ENCODE measurements around the gene VCL. TPM values are rescaled to one million over a fixed set of nuclear protein-coding genes. Genes with fewer than 3 reads are reported as not detected.

The VCL gene
- total RNA-seq, 1 experiment from 2014 or later = 106 TPM

DNA sequence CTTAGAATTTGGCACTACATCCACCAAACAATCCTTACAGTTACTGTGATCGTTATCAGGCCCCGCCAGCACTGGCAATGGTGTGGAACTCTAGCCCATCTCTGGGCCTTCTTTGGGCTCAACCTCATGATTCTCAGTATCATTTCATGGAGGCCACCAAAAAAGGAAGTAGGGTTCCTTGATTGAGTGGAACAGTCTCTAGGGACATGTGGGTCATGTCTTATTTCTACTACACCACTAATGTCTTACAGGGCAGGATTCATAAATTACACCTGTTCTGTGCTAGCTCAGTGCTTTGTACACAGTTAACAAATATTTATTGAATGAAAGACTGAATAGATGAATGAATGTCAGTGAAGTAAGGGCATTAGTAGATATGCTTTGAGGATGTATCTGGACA lies 98.9 kb downstream of the VCL start:
- no peaks in the 10 kb centered on the region for H3K4me1 ChIP-seq (ENCODE audit: control insufficient read depth in 1 of 2, insufficient read depth in 2 of 2, low read length in 2 of 2)
- no peaks in the 10 kb centered on the region for H4K20me1 ChIP-seq (ENCODE audit: insufficient read depth)
- ChIA-PET RAD21 (ENCODE audit: low non-redundant PET in 1 of 2, low total read pairs in 2 of 2, uncharacterized antibody in 2 of 2, unreplicated experiment in 2 of 2) (no interaction called here), CTCF (no interaction called here), POLR2A (no interaction called here)
- H3K9me3 ChIP-seq (ENCODE audit: control insufficient read depth in 1 of 2, insufficient read depth in 1 of 2, low read depth in 1 of 2, low read length in 2 of 2) = no peaks in the 10 kb centered on the region
- no peak for DNase-seq (ENCODE audit: low read depth, low spot score)
- H3K79me2 ChIP-seq (ENCODE audit: insufficient read depth, low read length) = peaks cover 5% of the 10 kb centered on the region; the same call in 1 of the 2 replicates
- no peaks in the 10 kb centered on the region for H3K9me2 ChIP-seq (ENCODE audit: insufficient read depth)
- intact Hi-C loops (cut with micrococcal nuclease) = no loop called here
- no peak overlapping the region for H3K4me2 ChIP-seq (ENCODE audit: low read length)
- no peaks in the 10 kb centered on the region for H3K27me3 ChIP-seq (ENCODE audit: insufficient read depth, low read length)
- H2AFZ ChIP-seq (ENCODE audit: low read depth, low read length, poor library complexity, severe bottlenecking) = no peak overlapping the region
- no TSS peak for BruUV-seq (replicated peaks)
- TF ChIP-seq, protein P1, sequence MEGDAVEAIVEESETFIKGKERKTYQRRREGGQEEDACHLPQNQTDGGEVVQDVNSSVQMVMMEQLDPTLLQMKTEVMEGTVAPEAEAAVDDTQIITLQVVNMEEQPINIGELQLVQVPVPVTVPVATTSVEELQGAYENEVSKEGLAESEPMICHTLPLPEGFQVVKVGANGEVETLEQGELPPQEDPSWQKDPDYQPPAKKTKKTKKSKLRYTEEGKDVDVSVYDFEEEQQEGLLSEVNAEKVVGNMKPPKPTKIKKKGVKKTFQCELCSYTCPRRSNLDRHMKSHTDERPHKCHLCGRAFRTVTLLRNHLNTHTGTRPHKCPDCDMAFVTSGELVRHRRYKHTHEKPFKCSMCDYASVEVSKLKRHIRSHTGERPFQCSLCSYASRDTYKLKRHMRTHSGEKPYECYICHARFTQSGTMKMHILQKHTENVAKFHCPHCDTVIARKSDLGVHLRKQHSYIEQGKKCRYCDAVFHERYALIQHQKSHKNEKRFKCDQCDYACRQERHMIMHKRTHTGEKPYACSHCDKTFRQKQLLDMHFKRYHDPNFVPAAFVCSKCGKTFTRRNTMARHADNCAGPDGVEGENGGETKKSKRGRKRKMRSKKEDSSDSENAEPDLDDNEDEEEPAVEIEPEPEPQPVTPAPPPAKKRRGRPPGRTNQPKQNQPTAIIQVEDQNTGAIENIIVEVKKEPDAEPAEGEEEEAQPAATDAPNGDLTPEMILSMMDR (IDR thresholded peaks at IDR 0.05 in 2 of 3, conservative IDR thresholded peaks at IDR 0.05 in 1 of 3; ENCODE audit: borderline replicate concordance in 1 of 3, insufficient read depth in 1 of 3, low read depth in 2 of 3, low read length in 2 of 3) = no peak
- TF ChIP-seq EZH2phosphoT487 (IDR thresholded peaks at IDR 0.05; ENCODE audit: borderline replicate concordance) (no peak), POLR2AphosphoS5 (IDR thresholded peaks at IDR 0.05; ENCODE audit: low read depth, low read length) (no peak), SRF (IDR thresholded peaks at IDR 0.05; ENCODE audit: low read depth) (no peak), CBX3 (IDR thresholded peaks at IDR 0.05; ENCODE audit: low read depth) (no peak), ELF1 (IDR thresholded peaks at IDR 0.05; ENCODE audit: borderline replicate concordance, low read depth) (no peak), ZNF274 (IDR thresholded peaks at IDR 0.05; ENCODE audit: low read depth, low read length) (no peak), CEBPB (IDR thresholded peaks at IDR 0.05; ENCODE audit: low read depth) (no peak), JUND (IDR thresholded peaks at IDR 0.05) (no peak), EGR1 (IDR thresholded peaks at IDR 0.05; ENCODE audit: low read depth) (no peak), EZH2 (IDR thresholded peaks at IDR 0.05) (no peak)
- TF ChIP-seq, protein P2, sequence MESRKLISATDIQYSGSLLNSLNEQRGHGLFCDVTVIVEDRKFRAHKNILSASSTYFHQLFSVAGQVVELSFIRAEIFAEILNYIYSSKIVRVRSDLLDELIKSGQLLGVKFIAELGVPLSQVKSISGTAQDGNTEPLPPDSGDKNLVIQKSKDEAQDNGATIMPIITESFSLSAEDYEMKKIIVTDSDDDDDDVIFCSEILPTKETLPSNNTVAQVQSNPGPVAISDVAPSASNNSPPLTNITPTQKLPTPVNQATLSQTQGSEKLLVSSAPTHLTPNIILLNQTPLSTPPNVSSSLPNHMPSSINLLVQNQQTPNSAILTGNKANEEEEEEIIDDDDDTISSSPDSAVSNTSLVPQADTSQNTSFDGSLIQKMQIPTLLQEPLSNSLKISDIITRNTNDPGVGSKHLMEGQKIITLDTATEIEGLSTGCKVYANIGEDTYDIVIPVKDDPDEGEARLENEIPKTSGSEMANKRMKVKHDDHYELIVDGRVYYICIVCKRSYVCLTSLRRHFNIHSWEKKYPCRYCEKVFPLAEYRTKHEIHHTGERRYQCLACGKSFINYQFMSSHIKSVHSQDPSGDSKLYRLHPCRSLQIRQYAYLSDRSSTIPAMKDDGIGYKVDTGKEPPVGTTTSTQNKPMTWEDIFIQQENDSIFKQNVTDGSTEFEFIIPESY (IDR thresholded peaks at IDR 0.05; ENCODE audit: extremely low read depth, insufficient replicate concordance, low read length) = no peak
- TF ChIP-seq, protein P3, sequence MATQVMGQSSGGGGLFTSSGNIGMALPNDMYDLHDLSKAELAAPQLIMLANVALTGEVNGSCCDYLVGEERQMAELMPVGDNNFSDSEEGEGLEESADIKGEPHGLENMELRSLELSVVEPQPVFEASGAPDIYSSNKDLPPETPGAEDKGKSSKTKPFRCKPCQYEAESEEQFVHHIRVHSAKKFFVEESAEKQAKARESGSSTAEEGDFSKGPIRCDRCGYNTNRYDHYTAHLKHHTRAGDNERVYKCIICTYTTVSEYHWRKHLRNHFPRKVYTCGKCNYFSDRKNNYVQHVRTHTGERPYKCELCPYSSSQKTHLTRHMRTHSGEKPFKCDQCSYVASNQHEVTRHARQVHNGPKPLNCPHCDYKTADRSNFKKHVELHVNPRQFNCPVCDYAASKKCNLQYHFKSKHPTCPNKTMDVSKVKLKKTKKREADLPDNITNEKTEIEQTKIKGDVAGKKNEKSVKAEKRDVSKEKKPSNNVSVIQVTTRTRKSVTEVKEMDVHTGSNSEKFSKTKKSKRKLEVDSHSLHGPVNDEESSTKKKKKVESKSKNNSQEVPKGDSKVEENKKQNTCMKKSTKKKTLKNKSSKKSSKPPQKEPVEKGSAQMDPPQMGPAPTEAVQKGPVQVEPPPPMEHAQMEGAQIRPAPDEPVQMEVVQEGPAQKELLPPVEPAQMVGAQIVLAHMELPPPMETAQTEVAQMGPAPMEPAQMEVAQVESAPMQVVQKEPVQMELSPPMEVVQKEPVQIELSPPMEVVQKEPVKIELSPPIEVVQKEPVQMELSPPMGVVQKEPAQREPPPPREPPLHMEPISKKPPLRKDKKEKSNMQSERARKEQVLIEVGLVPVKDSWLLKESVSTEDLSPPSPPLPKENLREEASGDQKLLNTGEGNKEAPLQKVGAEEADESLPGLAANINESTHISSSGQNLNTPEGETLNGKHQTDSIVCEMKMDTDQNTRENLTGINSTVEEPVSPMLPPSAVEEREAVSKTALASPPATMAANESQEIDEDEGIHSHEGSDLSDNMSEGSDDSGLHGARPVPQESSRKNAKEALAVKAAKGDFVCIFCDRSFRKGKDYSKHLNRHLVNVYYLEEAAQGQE (IDR thresholded peaks at IDR 0.05; ENCODE audit: low read depth) = no peak
- TF ChIP-seq, protein P4, sequence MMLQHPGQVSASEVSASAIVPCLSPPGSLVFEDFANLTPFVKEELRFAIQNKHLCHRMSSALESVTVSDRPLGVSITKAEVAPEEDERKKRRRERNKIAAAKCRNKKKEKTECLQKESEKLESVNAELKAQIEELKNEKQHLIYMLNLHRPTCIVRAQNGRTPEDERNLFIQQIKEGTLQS (IDR thresholded peaks at IDR 0.05) = no peak
- no peak overlapping the region for H3K4me3 ChIP-seq (replicated peaks in 1 of 2; ENCODE audit: low read depth in 1 of 2, low read length in 2 of 2)
- H3K27ac ChIP-seq (ENCODE audit: low read depth, low read length) = no peak overlapping the region
- no peak overlapping the region for H3K9ac ChIP-seq (ENCODE audit: low read length)
- H3K36me3 ChIP-seq (ENCODE audit: control insufficient read depth in 1 of 2, insufficient read depth in 2 of 2, low read length in 2 of 2) = peaks cover 46 to 77% of the 10 kb centered on the region in 2 experiments
- no peak for ATAC-seq

All from HCT116 (cell line).